ENCODE results near the gene ZNF358. TPM values are rescaled to one million over a fixed set of nuclear protein-coding genes. Genes with fewer than 3 reads are reported as not detected.

ZNF358 gene
- total RNA-seq, 4 donors from 2014 or later: 19.1 to 69.1 (median 33.8) TPM

GRCh38 chr19:7554565-7554964 lies 38.7 kb downstream of the ZNF358 start:
- Histone ChIP-seq H3K27ac (no peak overlapping the region), H3K4me3 (no peak overlapping the region), H3K27me3 (no peaks in the 10 kb centered on the region), H3K4me1 (no peaks in the 10 kb centered on the region), H3K9me3 (no peaks in the 10 kb centered on the region), H3K36me3 (no peaks in the 10 kb centered on the region)
- intact Hi-C loops (cut with DNase I; ENCODE audit: low total_unique reads): no loop called here
- no peak for DNase-seq
- TF ChIP-seq CTCF (IDR thresholded peaks at IDR 0.05): no peak
- no peak for TF ChIP-seq POLR2A (IDR thresholded peaks at IDR 0.05)

- Histone ChIP-seq H3K27me3 (no peaks in the 10 kb centered on the region), H3K4me3 (no peak overlapping the region), H3K4me1 (no peaks in the 10 kb centered on the region), H3K36me3 (no peaks in the 10 kb centered on the region), H3K27ac (no peak overlapping the region), H3K9me3 (no peaks in the 10 kb centered on the region)
- no peak for DNase-seq
- intact Hi-C loops (cut with DNase I; ENCODE audit: low total_unique reads): no loop called here
- TF ChIP-seq CTCF (IDR thresholded peaks at IDR 0.05): no peak
- TF ChIP-seq POLR2A (IDR thresholded peaks at IDR 0.05): no peak
Observed at GRCh38 chr19:7554990-7555864, 39.3 kb downstream of the ZNF358 start.

- Histone ChIP-seq H3K27me3 (no peaks in the 10 kb centered on the region), H3K36me3 (no peaks in the 10 kb centered on the region), H3K9me3 (no peaks in the 10 kb centered on the region), H3K27ac (no peak overlapping the region), H3K4me3 (no peak overlapping the region), H3K4me1 (no peaks in the 10 kb centered on the region)
- intact Hi-C loops (cut with DNase I; ENCODE audit: low total_unique reads): no loop called here
- DNase-seq: no peak
- TF ChIP-seq CTCF (IDR thresholded peaks at IDR 0.05) (no peak), POLR2A (IDR thresholded peaks at IDR 0.05) (no peak)
Observed at GRCh38 chr19:7556696-7557315, 40.9 kb downstream of the ZNF358 start.

- DNase-seq: no peak
- no peak for TF ChIP-seq POLR2A (IDR thresholded peaks at IDR 0.05)
- TF ChIP-seq CTCF (IDR thresholded peaks at IDR 0.05): no peak
- H3K36me3 ChIP-seq: no peaks in the 10 kb centered on the region
- H3K9me3 ChIP-seq: no peaks in the 10 kb centered on the region
- no peaks in the 10 kb centered on the region for H3K27me3 ChIP-seq
- no peaks in the 10 kb centered on the region for H3K4me1 ChIP-seq
- no peak overlapping the region for H3K4me3 ChIP-seq
- no peak overlapping the region for H3K27ac ChIP-seq
- intact Hi-C loops (cut with DNase I; ENCODE audit: low total_unique reads): no loop called here
Observed at GRCh38 chr19:7558667-7559066, 42.8 kb downstream of the ZNF358 start.

- no peak overlapping the region for H3K4me3 ChIP-seq
- no peaks in the 10 kb centered on the region for H3K36me3 ChIP-seq
- no peak for DNase-seq
- TF ChIP-seq POLR2A (IDR thresholded peaks at IDR 0.05) (no peak), CTCF (IDR thresholded peaks at IDR 0.05) (no peak)
- intact Hi-C loops (cut with DNase I; ENCODE audit: low total_unique reads): no loop called here
- H3K27me3 ChIP-seq: no peaks in the 10 kb centered on the region
- H3K4me1 ChIP-seq: no peaks in the 10 kb centered on the region
- no peak overlapping the region for H3K27ac ChIP-seq
- no peaks in the 10 kb centered on the region for H3K9me3 ChIP-seq
Observed at GRCh38 chr19:7559102-7559501, 43.2 kb downstream of the ZNF358 start.

Measured in uterus (tissue), 4 donors.